Activated CD8-positive, alpha-beta memory T cell treated with anti-CD3 and anti-CD28 coated beads, Interleukin-2, amount 50 U/mL, for 24 hours (primary cell): ENCODE measurements around the gene FLNC.

Experiments used
- DNase-seq: peaks from one replicate; pipeline ENCODE4 v3.0.0-alpha.2; 2020; ENCODE audit errors: extremely low read depth

Gene FLNC

DNA sequence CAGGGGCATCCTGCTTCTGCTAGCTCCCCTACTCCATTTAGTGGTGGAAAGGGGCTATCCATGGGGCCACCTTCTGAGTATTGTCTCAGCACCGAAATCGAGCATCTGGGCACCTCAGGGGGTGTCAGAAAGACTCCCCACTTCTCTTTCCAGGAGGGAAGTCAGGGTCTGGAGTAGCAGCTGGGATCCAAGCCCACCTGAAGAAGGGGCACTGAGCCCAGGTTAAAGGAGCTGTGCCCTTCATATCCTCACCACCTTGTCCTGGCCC lies 2.6 kb downstream of the FLNC start:
- no peak for DNase-seq

DNA sequence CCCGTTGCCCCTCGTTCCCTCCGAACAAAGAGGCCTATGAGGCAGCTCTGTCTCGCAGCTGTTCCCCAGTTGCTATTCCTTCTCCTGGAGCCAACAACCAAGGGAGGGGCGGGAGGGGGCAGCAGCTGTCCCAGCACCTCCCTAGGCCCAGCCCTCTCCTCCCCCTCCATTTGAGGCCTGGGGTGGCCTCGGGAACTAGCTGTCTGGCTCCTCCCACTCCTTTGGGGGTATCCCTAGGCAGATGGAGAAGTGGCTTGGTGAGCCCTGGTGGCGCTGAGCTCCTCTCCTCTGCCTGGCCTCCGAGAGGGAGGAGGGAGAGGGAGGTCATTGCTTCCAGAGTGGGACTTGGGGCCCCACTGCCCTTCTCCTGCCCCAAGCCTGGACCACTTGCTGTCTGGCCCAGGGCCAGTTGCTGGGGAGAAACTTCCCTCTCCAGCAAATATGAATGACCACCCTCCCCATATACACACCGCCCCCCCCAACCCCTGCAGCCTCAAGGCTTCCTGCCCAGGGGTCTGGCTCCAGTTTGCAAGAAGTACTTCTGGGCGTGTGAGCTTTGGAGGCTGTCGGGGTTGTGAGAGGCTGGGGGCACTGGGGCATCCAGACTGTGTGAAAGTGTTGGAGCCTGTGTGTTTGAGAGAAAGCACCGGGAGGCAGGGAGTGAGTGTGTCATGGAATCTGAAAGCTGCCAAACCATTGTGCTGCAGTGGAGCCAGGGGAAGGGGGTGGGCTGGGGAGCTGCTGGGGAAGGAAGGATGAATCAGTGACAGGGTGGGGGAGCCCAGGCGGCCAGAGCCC lies 3.1 kb downstream of the FLNC start:
- DNase-seq = no peak

DNA sequence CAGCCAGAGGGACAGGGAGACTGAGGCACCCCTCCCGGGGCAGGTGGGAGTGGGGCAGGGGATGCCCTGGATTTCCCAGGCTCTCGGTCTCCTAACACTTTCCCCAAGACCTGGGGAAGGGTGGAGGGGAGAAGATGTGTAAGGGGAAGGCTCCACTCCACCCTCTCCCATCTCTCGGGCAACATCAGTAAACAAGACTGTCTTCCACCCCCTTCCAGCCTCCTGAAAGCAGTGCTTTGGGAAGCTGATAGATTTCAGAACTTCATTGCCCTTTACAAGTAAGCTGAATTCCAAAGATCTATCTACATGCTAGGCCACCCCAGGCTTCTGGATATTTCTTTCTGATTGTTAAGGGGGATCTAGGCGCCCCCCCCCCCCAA lies 3.7 kb downstream of the FLNC start:
- DNase-seq = no peak

DNA sequence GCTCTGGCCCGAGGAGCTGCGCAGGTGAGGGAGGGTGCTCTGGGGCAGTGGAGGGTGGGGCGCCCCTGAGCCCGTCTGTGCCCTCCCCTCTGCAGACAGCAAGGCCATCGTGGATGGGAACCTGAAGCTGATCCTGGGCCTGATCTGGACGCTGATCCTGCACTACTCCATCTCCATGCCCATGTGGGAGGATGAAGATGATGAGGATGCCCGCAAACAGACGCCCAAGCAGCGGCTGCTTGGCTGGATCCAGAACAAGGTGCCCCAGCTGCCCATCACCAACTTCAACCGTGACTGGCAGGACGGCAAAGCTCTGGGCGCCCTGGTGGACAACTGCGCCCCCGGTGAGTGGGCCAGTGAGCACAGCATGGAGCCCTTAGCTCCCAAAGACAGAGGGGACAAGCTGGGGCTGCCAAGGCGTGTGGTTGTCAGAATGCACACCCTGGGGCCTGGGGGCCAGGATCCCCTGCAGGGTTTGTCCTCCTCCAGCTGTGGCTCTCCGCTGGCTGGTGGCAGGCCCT lies 5.1 kb downstream of the FLNC start:
- no peak for DNase-seq

DNA sequence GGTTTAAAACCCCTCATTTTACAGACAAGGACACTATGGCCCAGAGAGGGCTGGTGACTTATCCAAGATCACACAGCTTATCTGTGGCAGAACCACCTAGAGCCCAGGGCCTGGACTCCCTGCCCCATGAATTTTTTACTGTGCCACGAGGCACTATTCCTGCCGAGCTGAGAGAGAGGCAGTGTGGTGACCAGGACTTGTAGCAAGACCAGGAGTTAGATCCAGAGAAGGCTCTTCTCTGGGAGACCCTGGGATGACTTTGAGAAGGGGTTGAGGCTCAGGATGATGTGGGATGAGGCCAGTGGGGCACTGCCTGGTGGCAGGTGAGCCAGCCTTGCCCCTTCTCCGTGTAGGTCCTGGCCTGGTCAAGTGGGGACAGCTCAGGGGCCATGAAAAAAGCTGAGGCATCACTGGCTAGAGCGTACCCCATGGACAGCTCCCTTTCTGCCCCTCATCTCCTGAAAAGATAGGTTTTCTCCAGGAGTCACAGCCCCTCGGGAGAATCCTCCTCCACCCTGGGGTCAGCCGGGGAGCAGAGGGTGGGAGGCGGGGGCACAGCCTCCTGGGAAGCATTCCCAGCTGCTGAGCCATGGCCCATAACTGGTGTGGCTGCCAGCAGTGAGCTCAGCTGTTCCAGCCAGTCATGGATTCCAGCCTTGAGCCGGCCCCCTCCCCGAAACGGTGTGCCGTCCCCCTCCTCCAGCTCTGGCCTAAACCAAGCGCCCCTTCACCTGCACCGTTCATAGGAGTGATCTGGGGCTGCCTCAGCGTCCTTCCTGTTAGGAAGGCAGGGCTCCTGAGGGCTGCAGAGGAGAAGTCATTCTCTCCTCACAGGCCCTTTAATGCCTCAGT lies 5.8 kb downstream of the FLNC start:
- DNase-seq = no peak

DNA sequence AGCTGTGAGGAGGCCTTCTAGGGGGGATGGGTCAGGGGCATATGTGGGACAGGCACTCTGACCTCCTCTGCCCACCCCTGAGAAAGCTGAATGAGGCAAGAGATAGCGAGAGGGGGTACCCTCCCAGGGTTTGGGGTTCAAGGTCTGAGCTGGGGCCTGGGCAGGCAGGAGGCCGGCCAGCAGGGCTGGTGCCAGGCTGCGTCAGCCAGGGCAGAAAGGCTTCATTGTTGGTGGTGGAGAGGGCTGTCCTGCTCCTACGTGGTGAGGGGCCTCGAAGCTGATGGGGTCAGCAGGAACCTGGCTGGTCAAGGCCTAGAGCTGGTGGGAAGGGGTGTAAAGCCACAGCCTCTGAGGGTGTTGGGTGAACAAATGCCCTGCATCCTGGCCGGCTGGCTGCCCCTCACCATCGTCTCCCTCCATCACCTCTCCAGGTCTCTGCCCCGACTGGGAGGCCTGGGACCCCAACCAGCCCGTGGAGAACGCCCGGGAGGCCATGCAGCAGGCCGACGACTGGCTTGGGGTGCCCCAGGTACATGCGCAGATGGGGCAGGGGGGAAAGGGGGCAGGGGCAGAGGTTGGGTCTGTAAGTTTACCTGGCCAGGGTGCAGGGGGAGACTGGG lies 6.6 kb downstream of the FLNC start:
- no peak for DNase-seq

DNA sequence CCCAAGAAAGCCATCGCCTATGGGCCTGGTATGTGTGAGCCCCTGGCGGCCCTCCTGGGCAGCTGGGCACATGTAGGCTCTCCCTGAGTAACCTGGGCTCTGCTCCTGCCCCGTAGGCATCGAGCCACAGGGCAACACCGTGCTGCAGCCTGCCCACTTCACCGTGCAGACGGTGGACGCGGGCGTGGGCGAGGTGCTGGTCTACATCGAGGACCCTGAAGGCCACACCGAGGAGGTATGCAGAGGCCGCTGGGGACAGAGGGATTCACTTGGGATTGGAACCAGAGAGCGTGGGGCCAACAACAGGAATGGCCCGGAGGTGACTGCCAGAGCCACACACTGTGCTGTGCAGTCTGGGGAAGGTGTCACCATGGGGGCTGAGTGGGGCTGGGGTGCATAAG lies 7.3 kb downstream of the FLNC start:
- no peak for DNase-seq

DNA sequence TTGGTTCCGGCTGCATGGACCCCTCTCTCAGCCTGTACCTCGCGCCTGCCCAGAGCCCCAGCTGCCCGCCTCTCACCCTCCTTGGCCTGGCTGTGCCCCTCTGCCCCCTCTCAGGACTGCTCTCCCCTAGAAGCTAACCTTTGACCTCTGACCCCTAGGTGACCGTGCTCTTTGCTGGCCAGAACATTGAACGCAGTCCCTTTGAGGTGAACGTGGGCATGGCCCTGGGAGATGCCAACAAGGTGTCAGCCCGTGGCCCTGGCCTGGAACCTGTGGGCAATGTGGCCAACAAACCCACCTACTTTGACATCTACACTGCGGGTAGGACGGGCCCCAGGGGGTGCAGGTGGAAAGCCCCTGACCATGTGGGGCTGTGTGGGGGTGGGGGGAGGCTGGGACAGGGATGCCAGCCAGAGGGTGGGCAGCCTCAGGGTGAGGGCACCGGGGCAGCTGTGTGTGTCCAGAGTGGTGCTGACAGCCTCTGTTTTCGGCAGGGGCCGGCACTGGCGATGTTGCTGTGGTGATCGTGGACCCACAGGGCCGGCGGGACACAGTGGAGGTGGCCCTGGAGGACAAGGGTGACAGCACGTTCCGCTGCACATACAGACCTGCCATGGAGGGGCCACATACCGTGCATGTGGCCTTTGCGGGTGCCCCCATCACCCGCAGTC lies 8.0 kb downstream of the FLNC start:
- DNase-seq = no peak

DNA sequence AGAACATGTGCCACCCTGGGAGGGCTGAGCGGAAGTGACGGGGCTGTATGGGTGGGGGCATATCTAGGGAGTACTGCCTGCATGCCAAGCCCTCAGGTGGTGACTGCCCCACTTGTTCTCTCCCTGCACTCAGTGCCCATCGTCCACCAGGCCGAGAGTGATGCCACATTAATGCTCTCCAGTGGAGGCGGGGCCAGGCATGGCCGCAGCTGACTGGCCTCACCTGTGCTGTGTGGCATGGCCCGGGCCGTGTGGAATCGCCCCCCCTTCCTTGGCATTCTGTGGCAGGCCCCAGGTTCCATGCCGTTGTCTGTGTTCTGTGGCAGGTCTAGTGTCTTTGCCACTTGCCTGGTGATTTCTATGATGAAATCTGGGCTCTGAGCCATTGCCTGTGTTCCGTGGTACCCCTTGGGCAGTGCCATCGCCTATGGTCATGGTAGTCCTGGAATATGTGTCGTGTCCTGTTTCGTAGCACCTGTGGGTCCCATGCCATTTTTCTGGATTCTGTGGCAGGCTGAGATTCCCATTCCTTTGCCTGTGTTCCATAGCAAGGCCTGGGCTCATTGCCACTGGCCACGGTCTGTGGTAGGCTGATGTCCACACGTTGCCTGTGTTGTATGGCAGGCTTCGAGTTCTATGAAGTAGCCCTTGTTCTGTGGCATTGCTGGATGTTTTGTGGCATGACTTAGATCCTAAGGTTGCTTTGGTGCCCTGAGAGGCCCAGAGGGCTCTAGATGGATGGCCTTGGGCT lies 8.9 kb downstream of the FLNC start:
- DNase-seq = no peak

DNA sequence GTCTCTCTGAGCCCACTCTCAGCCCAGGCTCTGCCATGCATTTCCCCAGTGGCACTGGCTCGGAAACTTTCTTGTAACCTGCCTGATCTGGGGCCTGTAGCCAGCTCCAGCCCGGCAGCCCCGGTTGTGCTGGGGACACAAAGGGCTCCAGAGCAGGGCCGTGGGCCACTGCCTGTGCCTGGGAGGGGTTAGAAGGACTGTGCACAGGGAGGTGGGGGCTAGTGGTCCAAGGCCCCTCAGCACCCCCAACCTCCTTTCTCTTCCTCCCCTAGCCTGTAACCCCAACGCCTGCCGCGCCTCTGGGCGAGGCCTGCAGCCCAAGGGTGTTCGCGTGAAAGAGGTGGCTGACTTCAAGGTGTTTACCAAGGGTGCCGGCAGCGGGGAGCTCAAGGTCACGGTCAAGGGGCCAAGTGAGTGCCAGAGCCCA lies 9.6 kb downstream of the FLNC start:
- no peak for DNase-seq

DNA sequence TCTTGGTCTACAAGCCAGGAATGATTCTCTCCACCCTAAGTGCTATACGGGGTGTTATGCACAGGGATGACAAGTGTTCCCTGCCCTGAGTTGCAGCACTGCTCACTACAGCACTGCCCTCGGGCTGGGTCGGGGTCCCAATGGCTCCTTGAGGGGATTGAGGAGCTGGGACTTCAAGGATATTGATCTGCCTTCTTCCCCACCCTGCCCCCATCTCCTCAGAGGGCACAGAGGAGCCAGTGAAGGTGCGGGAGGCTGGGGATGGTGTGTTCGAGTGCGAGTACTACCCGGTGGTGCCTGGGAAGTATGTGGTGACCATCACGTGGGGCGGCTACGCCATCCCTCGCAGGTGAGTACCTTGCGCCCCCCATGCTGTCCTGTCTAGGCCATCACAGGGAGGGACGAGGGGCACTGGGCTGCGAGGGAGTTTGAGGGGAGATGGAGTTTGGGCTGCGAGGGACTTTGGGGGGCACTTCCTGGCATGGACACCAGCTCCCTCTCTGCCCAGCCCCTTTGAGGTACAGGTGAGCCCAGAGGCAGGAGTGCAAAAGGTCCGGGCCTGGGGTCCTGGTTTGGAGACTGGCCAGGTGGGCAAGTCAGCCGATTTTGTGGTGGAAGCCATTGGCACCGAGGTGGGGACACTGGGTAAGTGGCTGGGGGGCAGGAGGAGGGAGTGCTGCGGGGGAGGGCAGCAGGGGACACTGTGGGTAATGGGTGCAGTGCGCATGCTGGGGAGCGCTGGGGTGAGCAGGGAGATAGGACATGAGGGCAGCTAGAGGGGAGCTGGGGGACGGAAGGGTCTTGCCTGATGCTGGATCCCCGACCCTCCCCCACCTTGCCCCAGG lies 10.3 kb downstream of the FLNC start:
- no peak for DNase-seq

DNA sequence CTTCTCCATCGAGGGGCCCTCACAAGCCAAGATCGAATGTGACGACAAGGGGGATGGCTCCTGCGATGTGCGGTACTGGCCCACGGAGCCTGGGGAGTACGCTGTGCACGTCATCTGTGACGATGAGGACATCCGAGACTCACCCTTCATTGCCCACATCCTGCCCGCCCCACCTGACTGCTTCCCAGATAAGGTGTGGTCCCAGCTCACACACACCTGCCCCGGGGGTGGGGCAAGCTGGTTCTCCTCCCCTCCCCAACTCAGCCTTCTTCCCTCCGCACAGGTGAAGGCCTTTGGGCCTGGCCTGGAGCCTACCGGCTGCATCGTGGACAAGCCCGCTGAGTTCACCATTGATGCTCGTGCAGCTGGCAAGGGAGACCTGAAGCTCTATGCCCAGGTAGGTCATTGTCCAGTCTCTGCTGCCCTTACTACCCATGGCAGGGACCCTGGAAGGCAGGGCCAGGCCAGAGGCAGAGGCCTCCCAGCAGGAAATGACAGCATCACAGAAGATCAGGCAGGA lies 11.0 kb downstream of the FLNC start:
- DNase-seq = no peak

DNA sequence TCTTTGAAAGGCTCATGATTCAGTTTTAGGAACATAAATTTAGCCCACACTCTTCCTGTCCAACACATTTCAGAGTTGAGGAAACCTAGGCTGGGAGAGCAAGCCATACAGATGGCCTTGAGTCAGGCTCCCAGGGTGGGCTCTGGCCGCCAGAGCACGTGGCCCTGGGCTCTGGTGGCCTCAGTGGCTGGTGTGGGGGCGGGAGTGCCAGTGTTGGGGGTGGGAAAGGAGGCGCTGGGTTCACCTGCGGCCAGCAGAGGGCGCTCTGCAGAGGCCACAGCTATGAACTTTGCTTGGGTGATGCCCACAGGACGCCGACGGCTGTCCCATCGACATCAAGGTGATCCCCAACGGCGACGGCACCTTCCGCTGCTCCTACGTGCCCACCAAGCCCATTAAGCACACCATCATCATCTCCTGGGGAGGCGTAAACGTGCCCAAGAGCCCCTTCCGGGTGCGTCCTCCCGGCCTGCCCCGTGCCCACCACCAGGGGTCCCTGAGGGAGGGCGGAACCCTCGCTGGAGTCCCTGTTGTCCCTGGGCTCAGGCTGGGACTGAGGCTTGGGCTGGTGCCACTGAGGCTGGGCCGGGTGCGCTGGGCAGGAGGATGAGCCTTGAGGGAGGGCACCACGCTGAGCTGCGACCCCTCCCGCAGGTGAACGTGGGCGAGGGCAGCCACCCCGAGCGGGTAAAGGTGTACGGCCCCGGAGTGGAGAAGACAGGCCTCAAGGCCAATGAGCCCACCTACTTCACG lies 11.9 kb downstream of the FLNC start:
- DNase-seq = no peak

DNA sequence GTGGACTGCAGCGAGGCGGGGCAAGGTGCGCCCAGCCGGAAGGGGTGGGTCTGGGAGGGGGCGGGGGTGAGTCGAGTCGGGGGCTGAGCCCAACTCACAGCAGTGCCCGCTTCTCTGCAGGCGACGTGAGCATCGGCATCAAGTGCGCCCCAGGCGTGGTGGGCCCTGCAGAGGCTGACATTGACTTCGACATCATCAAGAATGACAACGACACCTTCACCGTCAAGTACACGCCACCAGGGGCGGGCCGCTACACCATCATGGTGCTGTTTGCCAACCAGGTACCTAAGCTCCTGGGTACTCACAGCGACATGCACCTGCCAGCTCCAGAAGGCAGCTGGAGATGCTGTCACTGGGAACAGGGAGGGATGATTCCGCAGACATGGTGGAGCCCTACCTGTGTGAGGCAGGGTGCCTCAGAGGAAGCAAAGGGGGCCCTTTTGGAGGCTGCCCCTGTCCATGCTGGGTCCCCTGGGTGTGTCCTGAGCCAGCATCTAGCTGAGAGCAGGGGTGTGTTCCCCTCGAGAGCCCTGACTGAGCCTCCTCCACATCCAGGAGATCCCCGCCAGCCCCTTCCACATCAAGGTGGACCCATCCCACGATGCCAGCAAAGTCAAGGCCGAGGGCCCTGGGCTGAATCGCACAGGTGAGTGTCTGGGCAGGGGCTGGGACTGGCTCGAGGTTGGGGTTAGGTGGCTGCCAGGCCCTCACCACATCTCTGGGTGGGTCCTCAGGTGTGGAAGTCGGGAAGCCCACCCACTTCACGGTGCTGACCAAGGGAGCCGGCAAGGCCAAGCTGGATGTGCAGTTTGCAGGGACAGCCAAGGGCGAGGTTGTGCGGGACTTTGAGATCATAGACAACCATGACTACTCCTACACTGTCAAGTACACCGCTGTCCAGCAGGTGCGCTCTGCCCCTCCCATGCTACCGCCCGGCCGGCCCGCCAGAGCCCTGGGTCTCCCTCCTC lies 12.8 kb downstream of the FLNC start:
- DNase-seq = no peak

DNA sequence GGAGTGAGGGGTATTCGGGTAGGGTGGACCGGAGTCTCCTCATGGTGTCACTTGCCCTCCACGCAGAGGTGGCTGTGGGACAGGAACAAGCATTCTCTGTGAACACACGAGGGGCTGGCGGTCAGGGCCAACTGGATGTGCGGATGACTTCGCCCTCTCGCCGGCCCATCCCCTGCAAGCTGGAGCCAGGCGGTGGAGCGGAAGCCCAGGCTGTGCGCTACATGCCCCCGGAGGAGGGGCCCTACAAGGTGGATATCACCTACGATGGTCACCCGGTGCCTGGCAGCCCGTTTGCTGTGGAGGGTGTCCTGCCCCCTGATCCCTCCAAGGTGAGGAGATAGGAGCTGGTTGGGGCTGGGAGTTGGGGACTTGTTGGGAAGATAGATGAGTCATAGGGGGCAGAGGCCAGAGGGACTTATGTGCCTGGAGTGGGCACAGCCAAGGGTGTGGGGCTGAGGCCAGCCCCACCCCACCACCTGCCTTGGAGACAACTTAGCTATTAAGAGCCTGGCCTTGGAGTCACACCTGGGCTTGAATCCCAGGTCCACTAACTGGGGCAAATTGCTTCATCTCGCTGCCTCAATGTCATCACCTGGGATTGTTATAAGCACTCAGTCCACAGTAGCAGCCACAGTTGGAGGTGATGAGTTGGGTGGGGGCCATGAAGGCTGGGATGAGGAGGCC lies 13.9 kb downstream of the FLNC start:
- no peak for DNase-seq

DNA sequence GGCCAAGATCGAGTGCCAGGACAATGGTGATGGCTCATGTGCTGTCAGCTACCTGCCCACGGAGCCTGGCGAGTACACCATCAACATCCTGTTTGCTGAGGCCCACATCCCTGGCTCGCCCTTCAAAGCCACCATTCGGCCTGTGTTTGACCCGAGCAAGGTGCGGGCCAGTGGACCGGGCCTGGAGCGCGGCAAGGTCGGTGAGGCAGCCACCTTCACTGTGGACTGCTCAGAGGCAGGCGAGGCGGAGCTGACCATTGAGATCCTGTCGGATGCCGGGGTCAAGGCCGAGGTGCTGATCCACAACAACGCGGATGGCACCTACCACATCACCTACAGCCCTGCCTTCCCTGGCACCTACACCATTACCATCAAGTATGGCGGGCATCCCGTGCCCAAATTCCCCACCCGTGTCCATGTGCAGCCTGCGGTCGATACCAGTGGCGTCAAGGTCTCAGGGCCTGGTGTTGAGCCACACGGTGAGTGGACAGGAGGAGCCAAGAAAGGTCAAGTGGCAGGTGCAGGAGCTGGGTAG lies 14.6 kb downstream of the FLNC start:
- DNase-seq = no peak

DNA sequence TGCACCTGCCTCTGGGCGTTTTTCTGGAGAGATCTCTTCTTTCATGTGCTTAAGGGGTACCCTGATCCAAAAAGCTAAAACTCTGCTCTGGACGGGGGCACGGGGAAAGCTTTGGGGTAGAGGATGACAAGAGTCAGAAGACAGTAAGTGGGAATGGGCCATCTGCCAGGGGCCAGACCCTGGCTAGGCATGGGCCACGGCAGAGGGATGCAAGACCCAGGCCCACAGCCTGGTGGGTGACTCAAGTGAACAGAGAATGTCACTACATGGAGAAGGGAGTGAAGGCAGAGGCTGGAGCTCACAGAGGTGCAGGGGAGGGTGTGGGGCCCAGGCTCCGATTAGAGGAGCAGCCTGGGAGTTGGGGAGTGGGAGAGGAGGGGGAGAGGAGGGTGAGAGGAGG lies 15.3 kb downstream of the FLNC start:
- no peak for DNase-seq

DNA sequence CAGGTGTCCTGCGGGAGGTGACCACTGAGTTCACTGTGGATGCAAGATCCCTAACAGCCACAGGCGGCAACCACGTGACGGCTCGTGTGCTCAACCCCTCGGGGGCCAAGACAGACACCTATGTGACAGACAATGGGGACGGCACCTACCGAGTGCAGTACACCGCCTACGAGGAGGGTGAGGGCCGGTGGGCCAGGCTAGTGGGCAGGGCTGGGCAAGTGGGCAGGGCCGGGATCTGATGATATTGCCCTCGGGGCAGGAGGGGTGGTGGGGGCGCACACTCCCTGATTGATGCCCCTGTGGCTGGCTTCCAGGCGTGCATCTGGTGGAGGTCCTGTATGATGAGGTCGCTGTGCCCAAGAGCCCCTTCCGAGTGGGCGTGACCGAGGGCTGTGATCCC lies 15.8 kb downstream of the FLNC start:
- DNase-seq = no peak
